SK-N-SH (cell line): ENCODE data around the gene PSAP. TPM values are rescaled to one million over a fixed set of nuclear protein-coding genes. Genes with fewer than 3 reads are reported as not detected.

ENCODE experiments used
- CTCF ChIA-PET: fragments of 300-600, 350-600 bp; formaldehyde crosslinking; extraction: SDS; loops from one replicate; lab custom pipeline; 2021; lab: Yijun Ruan, JAX
- POLR2A ChIA-PET: fragments of 350-600 bp; sonication (Branson Sonifier 250); formaldehyde crosslinking; extraction: SDS; loops from one replicate; lab custom pipeline; 2020; ENCODE audit warnings: antibody characterized with exemption, inconsistent platforms; lab: Yijun Ruan, JAX
- DNase-seq: peaks from one replicate; pipeline ENCODE4 v3.0.0; 2012
- H2AFZ ChIP-seq: fragments of 200-600 bp; sonication (generic); 2 replicates; pipeline ENCODE4 v1.8.1; 2016; ENCODE audit warnings: antibody characterized with exemption, mild to moderate bottlenecking, low read depth
- H3F3A ChIP-seq: fragments of 200-600 bp; sonication (generic); replicated peaks from 2 replicates; pipeline ENCODE3; 2016; ENCODE audit warnings: antibody characterized with exemption, mild to moderate bottlenecking; ENCODE audit not compliant: insufficient read depth
- H3K27ac ChIP-seq, 2 experiments: fragments of 200-500 bp in 1 of 2; fragments of 200-600 bp in 1 of 2; sonication (Bioruptor generic) in 1 of 2; sonication (generic), shearing (Covaris generic) in 1 of 2; 2 replicates each; pipeline versions ENCODE4 v1.5.1 to v1.6.1; 2014 to 2016; ENCODE audit warnings: low read depth in 2 of 2, inconsistent platforms in 1 of 2, low read length in 1 of 2, mild to moderate bottlenecking in 1 of 2, mixed read lengths in 1 of 2
- H3K27me3 ChIP-seq: fragments of 200-600 bp; sonication (generic), shearing (Covaris generic); 2 replicates; pipeline ENCODE4 v1.6.1; 2016; ENCODE audit warnings: mixed run types; ENCODE audit not compliant: insufficient read depth
- H3K36me3 ChIP-seq, 2 experiments: fragments of 200-500 bp in 1 of 2; fragments of 200-600 bp in 1 of 2; sonication (Bioruptor generic) in 1 of 2; sonication (generic) in 1 of 2; replicated peaks in 1 of 2; 2 replicates each; pipeline versions ENCODE3 to v1.5.1; 2014 to 2016; ENCODE audit warnings: low read length in 1 of 2, mild to moderate bottlenecking in 1 of 2; ENCODE audit not compliant: insufficient read depth in 2 of 2, control insufficient read depth in 1 of 2
- H3K4me1 ChIP-seq, 2 experiments: fragments of 200-500 bp in 1 of 2; fragments of 200-600 bp in 1 of 2; sonication (Bioruptor generic) in 1 of 2; sonication (generic), shearing (Covaris generic) in 1 of 2; 2 replicates each; pipeline versions ENCODE4 v1.5.1 to v1.6.1; 2014 to 2016; ENCODE audit warnings: low read depth in 1 of 2, low read length in 1 of 2, mixed run types in 1 of 2; ENCODE audit not compliant: insufficient read depth in 2 of 2, control insufficient read depth in 1 of 2
- H3K4me2 ChIP-seq: fragments of 200-600 bp; sonication (generic), shearing (Covaris generic); 2 replicates; pipeline ENCODE4 v1.6.1; 2017; ENCODE audit warnings: mixed run types
- H3K4me3 ChIP-seq, 2 experiments: fragments of 200-500 bp in 1 of 2; fragments of 200-600 bp in 1 of 2; sonication (Bioruptor generic) in 1 of 2; sonication (generic), shearing (Covaris generic) in 1 of 2; 2 replicates each; pipeline versions ENCODE4 v1.5.1 to v1.8.1; 2014 to 2016; ENCODE audit warnings: low read depth in 2 of 2, inconsistent platforms in 1 of 2, low read length in 1 of 2, mild to moderate bottlenecking in 1 of 2, mixed read lengths in 1 of 2, moderate library complexity in 1 of 2
- H3K79me2 ChIP-seq: fragments of 200-600 bp; sonication (generic); 2 replicates; pipeline ENCODE4 v1.8.1; 2017; ENCODE audit warnings: mild to moderate bottlenecking; ENCODE audit not compliant: insufficient read depth
- H3K9ac ChIP-seq: fragments of 200-600 bp; sonication (generic); 2 replicates; pipeline ENCODE4 v1.6.1; 2017; ENCODE audit warnings: mixed run types
- H3K9me2 ChIP-seq: fragments of 200-600 bp; sonication (generic); 2 replicates; pipeline ENCODE4 v1.6.1; 2017; ENCODE audit warnings: mixed run types
- H3K9me3 ChIP-seq: fragments of 200-600 bp; sonication (generic); 2 replicates; pipeline ENCODE4 v1.6.1; 2017; ENCODE audit warnings: mixed run types, mild to moderate bottlenecking, moderate library complexity
- H4K20me1 ChIP-seq: fragments of 200-600 bp; sonication (generic); 2 replicates; pipeline ENCODE4 v1.6.1; 2017; ENCODE audit warnings: mild to moderate bottlenecking, mixed run types; ENCODE audit not compliant: insufficient read depth
- CHD2 ChIP-seq: fragments of 150-350 bp; IDR thresholded peaks from 2 replicates; pipeline ENCODE4 v1.6.1; 2018; ENCODE audit warnings: low read length; ENCODE audit not compliant: partially characterized antibody
- CTCF ChIP-seq: fragments of 200-600 bp; sonication (generic); IDR thresholded peaks from 2 replicates; pipeline ENCODE4 v1.6.1; 2017; ENCODE audit warnings: antibody characterized with exemption, mild to moderate bottlenecking, moderate library complexity
- EP300 ChIP-seq, 2 experiments: IDR thresholded peaks; 2 replicates each; pipeline versions ENCODE4 v1.4.0 to v1.6.1; 2012; ENCODE audit warnings: borderline replicate concordance in 1 of 2, low read depth in 1 of 2, low read length in 1 of 2
- FOXM1 ChIP-seq: IDR thresholded peaks from 2 replicates; pipeline ENCODE4 v1.4.0; 2012; ENCODE audit warnings: low read depth, mild to moderate bottlenecking
- GABPA ChIP-seq: IDR thresholded peaks from 2 replicates; pipeline ENCODE4 v1.4.0; 2012; ENCODE audit warnings: low read depth, mild to moderate bottlenecking
- NFIC ChIP-seq: IDR thresholded peaks from 2 replicates; pipeline ENCODE4 v1.4.0; 2012; ENCODE audit warnings: borderline replicate concordance
- NRF1 ChIP-seq: IDR thresholded peaks from 2 replicates; pipeline ENCODE4 v1.6.1; 2012; ENCODE audit warnings: low read depth, mild to moderate bottlenecking, low read length
- POLR2AphosphoS5 ChIP-seq: IDR thresholded peaks from 2 replicates; pipeline ENCODE4 v1.6.1; 2012; ENCODE audit warnings: low read depth, low read length
- RAD21 ChIP-seq: IDR thresholded peaks from 2 replicates; pipeline ENCODE4 v1.6.1; 2012; ENCODE audit warnings: mild to moderate bottlenecking, low read length
- SMC3 ChIP-seq: IDR thresholded peaks from 2 replicates; pipeline ENCODE4 v1.6.1; 2012; ENCODE audit warnings: low read depth, low read length, improper control_type of control experiment
- TEAD4 ChIP-seq: IDR thresholded peaks from 2 replicates; pipeline ENCODE4 v1.4.0; 2012; ENCODE audit warnings: mild to moderate bottlenecking, borderline replicate concordance; ENCODE audit not compliant: insufficient read depth
- USF2 ChIP-seq: fragments of 150-350 bp; IDR thresholded peaks from 2 replicates; pipeline ENCODE4 v1.6.1; 2017; ENCODE audit warnings: antibody characterized with exemption, low read length, low read depth, borderline replicate concordance
- WGBS: methylation state at CpG from one replicate; pipeline ENCODE4 v1.1.6; 2017; ENCODE audit warnings: low lambda C conversion rate; 5-methylcytosine and 5-hydroxymethylcytosine counted together
- polyA plus RNA-seq, 3 experiments: library from polyadenylated mRNA; depleted of rRNA; stranded (reverse); fragments of >200 nt; gene quantifications; 2 replicates each; pipeline ENCODE4 v1.2.3, GENCODE V29; 2012

PSAP gene
- polyA plus RNA-seq, 1 of the 3 experiments (the other 2 are of a cell fraction), result 1,647 TPM

GRCh38 chr10:71827852-71828251 is 23.2 kb downstream of the PSAP start:
- no peak overlapping the region for H2AFZ ChIP-seq
- POLR2A ChIA-PET, result no interaction called here
- no peaks in the 10 kb centered on the region for H3K27me3 ChIP-seq
- H3K4me2 ChIP-seq, result no peak overlapping the region
- peaks cover 16% of the 10 kb centered on the region; the same call in 1 of the 2 replicates for H3K79me2 ChIP-seq
- H3K27ac ChIP-seq, result no peak overlapping the region
- WGBS, result 74% methylated on average over 6 of the region's 6 CpGs
- no peaks in the 10 kb centered on the region for H3F3A ChIP-seq
- CTCF ChIA-PET, result interaction anchor here (1.0 to 1.9 kb wide), 2 partner anchors 15 to 119 kb away, joined by 3 to 8 read pairs; no protein-coding TSS in a partner anchor
- no peaks in the 10 kb centered on the region for H3K9me2 ChIP-seq
- H4K20me1 ChIP-seq, result peaks cover 17% of the 10 kb centered on the region
- H3K36me3 ChIP-seq, result peaks cover 72 to 83% of the 10 kb centered on the region in 2 experiments
- no peak for DNase-seq
- no peak overlapping the region for H3K9ac ChIP-seq
- TF ChIP-seq USF2, result no peak
- TF ChIP-seq SMC3, result no peak
- TF ChIP-seq NRF1, result no peak
- TF ChIP-seq CHD2, result no peak
- no peak for TF ChIP-seq CTCF
- no peak for TF ChIP-seq FOXM1
- no peak for TF ChIP-seq GABPA
- no peak for TF ChIP-seq EP300 (IDR thresholded peaks at IDR 0.05; ENCODE audit: borderline replicate concordance in 1 of 2, low read depth in 1 of 2, low read length in 1 of 2)
- TF ChIP-seq NFIC, result no peak
- no peaks in the 10 kb centered on the region for H3K9me3 ChIP-seq
- H3K4me3 ChIP-seq, result no peak overlapping the region
- H3K4me1 ChIP-seq, result no peaks in the 10 kb centered on the region; a peak in 1 of 4 replicates

- no peaks in the 10 kb centered on the region for H3K9me2 ChIP-seq
- TF ChIP-seq RAD21 (0 out of 2 replicates have a peak, but pooled peaks have one; percentile 5), POLR2AphosphoS5 (no peak), TEAD4 (no peak)
- TF ChIP-seq, all 33 proteins: peak for 1
- H3K36me3 ChIP-seq, result peaks cover 58 to 86% of the 10 kb centered on the region in 2 experiments
- no peak overlapping the region for H3K4me2 ChIP-seq
- H3F3A ChIP-seq, result no peaks in the 10 kb centered on the region
- CTCF ChIA-PET, result interaction anchor here (0.7 to 2.9 kb wide), 5 partner anchors 12 to 216 kb away, joined by 3 to 23 read pairs (median 5); no protein-coding TSS in a partner anchor
- H3K27ac ChIP-seq, result no peak overlapping the region
- WGBS, result 80% methylated on average over 5 of the region's 11 CpGs
- no peak overlapping the region for H2AFZ ChIP-seq
- POLR2A ChIA-PET, result no interaction called here
- no peak overlapping the region for H3K4me3 ChIP-seq
- no peaks in the 10 kb centered on the region for H3K27me3 ChIP-seq
- DNase-seq, result no peak
- no peak overlapping the region for H3K9ac ChIP-seq
- H3K79me2 ChIP-seq, result no peaks in the 10 kb centered on the region
- no peaks in the 10 kb centered on the region; the same call in 1 of the 2 replicates for H4K20me1 ChIP-seq
- no peaks in the 10 kb centered on the region for H3K9me3 ChIP-seq
- no peaks in the 10 kb centered on the region for H3K4me1 ChIP-seq
Observed at GRCh38 chr10:71825217-71825616, 25.8 kb downstream of the PSAP start.
